Measurements from ENCODE around the gene RBPJL. TPM values are rescaled to one million over a fixed set of nuclear protein-coding genes. Genes with fewer than 3 reads are reported as not detected.

Gene RBPJL
- total and polyA plus RNA-seq, 2 of the 13 experiments (the other 11 are each of a cell fraction or from before 2014, with no cell fraction given): not detected

DNA sequence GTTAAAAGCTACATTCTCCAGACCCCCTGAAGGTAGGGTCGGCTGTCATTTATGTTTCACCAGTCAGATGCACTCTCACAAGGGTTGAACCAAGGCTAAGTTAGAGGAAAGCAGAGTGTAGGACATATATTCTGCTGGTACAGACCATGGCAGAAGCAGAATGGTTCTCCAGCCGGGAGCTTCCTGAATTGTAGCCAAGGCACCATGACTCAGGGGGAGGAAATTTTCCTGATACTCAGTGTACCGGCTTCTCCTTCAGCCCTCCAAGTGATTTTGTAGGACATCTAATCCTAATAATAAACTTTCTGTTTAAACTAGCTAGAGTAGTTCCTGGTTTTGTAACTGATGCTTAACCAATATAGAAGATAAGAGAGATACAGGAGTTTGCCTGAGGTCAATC lies 38.1 kb upstream of the RBPJL start:
- Histone ChIP-seq H3K4me3 (replicated peaks in 1 of 3; ENCODE audit: insufficient read depth in 1 of 3, low read depth in 2 of 3, low read length in 3 of 3) (no peak overlapping the region), H3K4me2 (ENCODE audit: low read depth, low read length) (no peak overlapping the region), H4K20me1 (ENCODE audit: insufficient read depth, low read length) (no peaks in the 10 kb centered on the region), H3K9ac (ENCODE audit: insufficient read depth, low read depth, low read length) (no peak overlapping the region), H3K79me2 (ENCODE audit: insufficient read depth, low read length) (no peaks in the 10 kb centered on the region), H3K4me1 (ENCODE audit: insufficient read depth, low read length) (no peaks in the 10 kb centered on the region), H3K27ac (ENCODE audit: extremely low read length, insufficient read depth, low read length) (no peak overlapping the region), H3K27me3 (ENCODE audit: control insufficient read depth in 1 of 2, insufficient read depth in 2 of 2, low read length in 2 of 2) (peaks cover 0 to 28% of the 10 kb centered on the region in 2 experiments; a peak in 3 of 5 replicates), H3K36me3 (replicated peaks in 1 of 2; ENCODE audit: control insufficient read depth in 1 of 2, insufficient read depth in 2 of 2, low read length in 2 of 2) (no peaks in the 10 kb centered on the region), H2AFZ (ENCODE audit: low read length) (no peak overlapping the region), H3K9me3 (ENCODE audit: low read length) (no peaks in the 10 kb centered on the region)
- ATAC-seq: no peak
- BruUV-seq (replicated peaks): no TSS peak
- no peak for FAIRE-seq
- POLR2A ChIA-PET: no interaction called here
- DNase-seq (ENCODE audit: low spot score): no peak
- intact Hi-C loops (cut with micrococcal nuclease; ENCODE audit: unreplicated experiment): no loop called here
- WGBS (ENCODE audit: low lambda C conversion rate): 8% methylated on average over 3 of the region's 3 CpGs
- in situ Hi-C loops (cut with HindIII; ENCODE audit: extremely low pct_ligation_motif_present, low pct_unique_long_range_greater_than_20kb): no loop called here
- TF ChIP-seq TEAD3 (CRISPR knock-in tag; optimal IDR thresholded peaks at IDR 0.05; ENCODE audit: borderline replicate concordance) (no peak), ISL2 (CRISPR knock-in tag; IDR thresholded peaks at IDR 0.05) (no peak), TBP (CRISPR knock-in tag; IDR thresholded peaks at IDR 0.05) (no peak), ZNF331 (CRISPR knock-in tag; IDR thresholded peaks at IDR 0.05) (no peak), EZH2 (conservative IDR thresholded peaks at IDR 0.05; ENCODE audit: low read depth, low read length) (no peak)
- TF ChIP-seq, protein P1, sequence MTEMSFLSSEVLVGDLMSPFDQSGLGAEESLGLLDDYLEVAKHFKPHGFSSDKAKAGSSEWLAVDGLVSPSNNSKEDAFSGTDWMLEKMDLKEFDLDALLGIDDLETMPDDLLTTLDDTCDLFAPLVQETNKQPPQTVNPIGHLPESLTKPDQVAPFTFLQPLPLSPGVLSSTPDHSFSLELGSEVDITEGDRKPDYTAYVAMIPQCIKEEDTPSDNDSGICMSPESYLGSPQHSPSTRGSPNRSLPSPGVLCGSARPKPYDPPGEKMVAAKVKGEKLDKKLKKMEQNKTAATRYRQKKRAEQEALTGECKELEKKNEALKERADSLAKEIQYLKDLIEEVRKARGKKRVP (CRISPR knock-in tag; IDR thresholded peaks at IDR 0.05): no peak
- TF ChIP-seq, protein P2, sequence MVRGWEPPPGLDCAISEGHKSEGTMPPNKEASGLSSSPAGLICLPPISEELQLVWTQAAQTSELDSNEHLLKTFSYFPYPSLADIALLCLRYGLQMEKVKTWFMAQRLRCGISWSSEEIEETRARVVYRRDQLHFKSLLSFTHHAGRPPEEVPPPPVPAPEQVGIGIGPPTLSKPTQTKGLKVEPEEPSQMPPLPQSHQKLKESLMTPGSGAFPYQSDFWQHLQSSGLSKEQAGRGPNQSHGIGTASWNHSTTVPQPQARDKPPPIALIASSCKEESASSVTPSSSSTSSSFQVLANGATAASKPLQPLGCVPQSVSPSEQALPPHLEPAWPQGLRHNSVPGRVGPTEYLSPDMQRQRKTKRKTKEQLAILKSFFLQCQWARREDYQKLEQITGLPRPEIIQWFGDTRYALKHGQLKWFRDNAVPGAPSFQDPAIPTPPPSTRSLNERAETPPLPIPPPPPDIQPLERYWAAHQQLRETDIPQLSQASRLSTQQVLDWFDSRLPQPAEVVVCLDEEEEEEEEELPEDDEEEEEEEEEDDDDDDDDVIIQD (CRISPR knock-in tag; IDR thresholded peaks at IDR 0.05; ENCODE audit: low read depth): no peak
- CTCF ChIA-PET (ENCODE audit: low intra/inter-chr PET ratio, low total read pairs): no interaction called here

DNA sequence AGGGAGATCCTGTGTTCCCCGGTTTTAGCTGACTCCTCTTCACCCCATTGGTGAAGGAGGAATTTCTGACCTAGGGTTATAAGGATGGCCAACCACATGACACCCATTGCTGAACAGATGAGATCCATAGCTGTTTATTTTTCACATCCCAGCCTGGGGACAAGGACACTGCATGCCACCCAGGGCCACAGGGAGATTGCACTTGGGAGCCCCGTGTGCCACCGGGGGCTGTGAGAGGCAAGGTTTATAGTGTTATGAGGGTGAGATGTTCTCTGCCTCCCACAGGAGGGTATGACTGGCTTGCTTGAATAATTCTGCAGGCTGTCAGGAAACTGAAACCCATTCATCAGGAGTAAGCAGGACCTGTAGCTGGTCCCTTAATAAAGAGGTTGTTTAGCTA lies 37.6 kb upstream of the RBPJL start:
- Histone ChIP-seq H3K9ac (ENCODE audit: insufficient read depth, low read depth, low read length) (no peak overlapping the region), H3K4me3 (replicated peaks in 1 of 3; ENCODE audit: insufficient read depth in 1 of 3, low read depth in 2 of 3, low read length in 3 of 3) (no peak overlapping the region), H3K4me1 (ENCODE audit: insufficient read depth, low read length) (no peaks in the 10 kb centered on the region), H4K20me1 (ENCODE audit: insufficient read depth, low read length) (no peaks in the 10 kb centered on the region), H3K9me3 (ENCODE audit: low read length) (no peaks in the 10 kb centered on the region), H3K27me3 (ENCODE audit: control insufficient read depth in 1 of 2, insufficient read depth in 2 of 2, low read length in 2 of 2) (peaks cover 0 to 28% of the 10 kb centered on the region in 2 experiments; a peak in 3 of 5 replicates), H3K27ac (ENCODE audit: extremely low read length, insufficient read depth, low read length) (no peak overlapping the region), H2AFZ (ENCODE audit: low read length) (no peak overlapping the region), H3K79me2 (ENCODE audit: insufficient read depth, low read length) (no peaks in the 10 kb centered on the region), H3K36me3 (replicated peaks in 1 of 2; ENCODE audit: control insufficient read depth in 1 of 2, insufficient read depth in 2 of 2, low read length in 2 of 2) (no peaks in the 10 kb centered on the region), H3K4me2 (ENCODE audit: low read depth, low read length) (no peak overlapping the region)
- ChIA-PET POLR2A (no interaction called here), CTCF (ENCODE audit: low intra/inter-chr PET ratio, low total read pairs) (no interaction called here)
- FAIRE-seq (no peak), DNase-seq (ENCODE audit: low spot score) (no peak), ATAC-seq (no peak)
- 0% methylated on average over 3 of the region's 3 CpGs for WGBS (ENCODE audit: low lambda C conversion rate)
- in situ Hi-C loops (cut with HindIII; ENCODE audit: extremely low pct_ligation_motif_present, low pct_unique_long_range_greater_than_20kb) (no loop called here), intact Hi-C loops (cut with micrococcal nuclease; ENCODE audit: unreplicated experiment) (no loop called here)
- no TSS peak for BruUV-seq (replicated peaks)
- TF ChIP-seq ZFP82 (CRISPR knock-in tag; IDR thresholded peaks at IDR 0.05; ENCODE audit: borderline replicate concordance): no peak
- TF ChIP-seq RAD51 (IDR thresholded peaks at IDR 0.05; ENCODE audit: borderline replicate concordance): no peak
- TF ChIP-seq, protein P3, sequence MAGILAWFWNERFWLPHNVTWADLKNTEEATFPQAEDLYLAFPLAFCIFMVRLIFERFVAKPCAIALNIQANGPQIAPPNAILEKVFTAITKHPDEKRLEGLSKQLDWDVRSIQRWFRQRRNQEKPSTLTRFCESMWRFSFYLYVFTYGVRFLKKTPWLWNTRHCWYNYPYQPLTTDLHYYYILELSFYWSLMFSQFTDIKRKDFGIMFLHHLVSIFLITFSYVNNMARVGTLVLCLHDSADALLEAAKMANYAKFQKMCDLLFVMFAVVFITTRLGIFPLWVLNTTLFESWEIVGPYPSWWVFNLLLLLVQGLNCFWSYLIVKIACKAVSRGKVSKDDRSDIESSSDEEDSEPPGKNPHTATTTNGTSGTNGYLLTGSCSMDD (CRISPR knock-in tag; IDR thresholded peaks at IDR 0.05): no peak
- TF ChIP-seq, protein P4, sequence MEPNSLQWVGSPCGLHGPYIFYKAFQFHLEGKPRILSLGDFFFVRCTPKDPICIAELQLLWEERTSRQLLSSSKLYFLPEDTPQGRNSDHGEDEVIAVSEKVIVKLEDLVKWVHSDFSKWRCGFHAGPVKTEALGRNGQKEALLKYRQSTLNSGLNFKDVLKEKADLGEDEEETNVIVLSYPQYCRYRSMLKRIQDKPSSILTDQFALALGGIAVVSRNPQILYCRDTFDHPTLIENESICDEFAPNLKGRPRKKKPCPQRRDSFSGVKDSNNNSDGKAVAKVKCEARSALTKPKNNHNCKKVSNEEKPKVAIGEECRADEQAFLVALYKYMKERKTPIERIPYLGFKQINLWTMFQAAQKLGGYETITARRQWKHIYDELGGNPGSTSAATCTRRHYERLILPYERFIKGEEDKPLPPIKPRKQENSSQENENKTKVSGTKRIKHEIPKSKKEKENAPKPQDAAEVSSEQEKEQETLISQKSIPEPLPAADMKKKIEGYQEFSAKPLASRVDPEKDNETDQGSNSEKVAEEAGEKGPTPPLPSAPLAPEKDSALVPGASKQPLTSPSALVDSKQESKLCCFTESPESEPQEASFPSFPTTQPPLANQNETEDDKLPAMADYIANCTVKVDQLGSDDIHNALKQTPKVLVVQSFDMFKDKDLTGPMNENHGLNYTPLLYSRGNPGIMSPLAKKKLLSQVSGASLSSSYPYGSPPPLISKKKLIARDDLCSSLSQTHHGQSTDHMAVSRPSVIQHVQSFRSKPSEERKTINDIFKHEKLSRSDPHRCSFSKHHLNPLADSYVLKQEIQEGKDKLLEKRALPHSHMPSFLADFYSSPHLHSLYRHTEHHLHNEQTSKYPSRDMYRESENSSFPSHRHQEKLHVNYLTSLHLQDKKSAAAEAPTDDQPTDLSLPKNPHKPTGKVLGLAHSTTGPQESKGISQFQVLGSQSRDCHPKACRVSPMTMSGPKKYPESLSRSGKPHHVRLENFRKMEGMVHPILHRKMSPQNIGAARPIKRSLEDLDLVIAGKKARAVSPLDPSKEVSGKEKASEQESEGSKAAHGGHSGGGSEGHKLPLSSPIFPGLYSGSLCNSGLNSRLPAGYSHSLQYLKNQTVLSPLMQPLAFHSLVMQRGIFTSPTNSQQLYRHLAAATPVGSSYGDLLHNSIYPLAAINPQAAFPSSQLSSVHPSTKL (CRISPR knock-in tag; IDR thresholded peaks at IDR 0.05): no peak
- TF ChIP-seq ZSCAN30 (CRISPR knock-in tag; IDR thresholded peaks at IDR 0.05): no peak
- no peak for TF ChIP-seq ZNF749 (CRISPR knock-in tag; IDR thresholded peaks at IDR 0.05; ENCODE audit: borderline replicate concordance)

Measured in HepG2 (cell line).